Epidermal melanocyte (primary cell): Measurements from ENCODE around the gene TBC1D22A.
"Not testable (repeated sequence)": the region's sequence is repeated elsewhere in the genome, so short reads cannot be mapped to it uniquely, and the experiment has no call there.

ENCODE experiments used
- DNase-seq: peaks from one replicate; pipeline ENCODE4 v3.0.0; 2011; ENCODE audit warnings: low spot score; ENCODE audit not compliant: insufficient read length

Gene TBC1D22A

DNA sequence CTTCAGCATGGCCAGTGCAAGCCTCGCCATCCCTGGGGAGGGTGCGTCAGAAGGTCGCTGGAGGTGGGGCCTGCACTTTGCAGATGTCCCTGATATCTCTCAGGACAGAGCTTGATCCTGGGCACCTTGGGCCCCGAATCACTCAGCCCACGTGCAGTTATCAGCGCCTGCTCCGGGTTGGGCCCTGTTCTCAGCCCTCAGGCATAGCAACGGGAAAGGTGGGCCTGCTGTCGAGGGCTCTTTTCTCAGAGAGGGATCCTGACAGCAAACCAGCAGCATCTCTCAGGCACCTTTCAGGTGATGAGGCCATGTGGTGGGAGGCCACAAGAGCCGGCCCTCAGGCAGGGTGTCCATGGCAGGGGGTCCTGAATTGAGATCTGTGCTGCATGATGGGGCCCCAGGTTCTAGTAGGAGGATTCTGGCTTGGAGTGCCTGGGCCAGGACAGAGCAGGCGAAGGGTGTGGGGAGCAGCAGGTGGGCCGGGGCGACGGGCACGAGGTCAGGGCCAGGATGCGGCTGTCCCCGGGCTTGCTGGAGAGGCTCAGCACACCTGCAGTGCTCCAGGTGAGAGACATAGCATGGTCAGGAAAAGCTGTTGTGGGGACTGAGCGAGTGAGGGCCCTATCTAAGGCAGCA, 280.5 kb downstream of the TBC1D22A start:
- DNase-seq, result no peak

DNA sequence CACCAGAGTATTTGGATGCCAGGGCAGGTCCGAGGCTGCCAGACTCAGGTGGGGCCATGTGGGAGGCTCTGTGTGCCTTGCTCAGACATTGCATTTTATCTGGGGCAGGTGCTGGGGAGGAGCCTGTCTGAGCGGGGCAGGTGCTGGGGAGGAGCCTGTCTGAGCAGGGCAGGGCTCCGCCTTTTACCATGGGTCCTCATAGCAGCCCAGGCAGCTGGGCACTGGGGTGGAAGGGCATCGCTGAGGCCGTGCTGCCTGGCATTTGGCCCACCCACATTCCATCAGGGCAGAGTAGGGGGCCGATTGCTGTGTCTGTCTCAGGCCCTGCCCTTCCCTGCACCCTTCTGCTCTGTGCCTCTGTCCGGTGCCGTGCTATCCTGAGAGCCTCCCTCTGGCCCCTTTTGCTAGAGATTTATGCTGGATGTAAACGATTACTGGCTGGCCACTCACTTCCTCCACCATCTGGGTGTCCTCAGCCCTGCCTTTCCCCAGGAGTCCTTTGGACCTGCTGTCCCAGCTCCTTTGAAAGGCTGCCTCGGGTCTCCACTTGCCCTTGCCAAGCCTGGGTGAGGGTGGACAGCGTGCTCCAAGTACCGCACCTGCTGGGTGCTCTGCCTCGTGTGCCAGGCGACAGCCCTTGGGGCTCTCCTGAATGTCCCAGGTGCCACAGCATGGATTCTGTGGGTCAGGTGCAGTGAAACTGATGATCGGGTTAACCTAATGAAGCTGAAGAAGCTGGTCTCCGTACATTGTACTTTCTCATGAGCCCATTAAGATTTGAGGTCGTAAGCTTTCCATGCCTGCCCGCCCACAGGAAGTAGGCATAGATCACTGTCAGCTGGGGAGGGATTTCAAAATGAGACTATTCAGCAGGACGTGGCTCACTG, 281.6 kb downstream of the TBC1D22A start:
- peak; percentile 70 for DNase-seq

DNA sequence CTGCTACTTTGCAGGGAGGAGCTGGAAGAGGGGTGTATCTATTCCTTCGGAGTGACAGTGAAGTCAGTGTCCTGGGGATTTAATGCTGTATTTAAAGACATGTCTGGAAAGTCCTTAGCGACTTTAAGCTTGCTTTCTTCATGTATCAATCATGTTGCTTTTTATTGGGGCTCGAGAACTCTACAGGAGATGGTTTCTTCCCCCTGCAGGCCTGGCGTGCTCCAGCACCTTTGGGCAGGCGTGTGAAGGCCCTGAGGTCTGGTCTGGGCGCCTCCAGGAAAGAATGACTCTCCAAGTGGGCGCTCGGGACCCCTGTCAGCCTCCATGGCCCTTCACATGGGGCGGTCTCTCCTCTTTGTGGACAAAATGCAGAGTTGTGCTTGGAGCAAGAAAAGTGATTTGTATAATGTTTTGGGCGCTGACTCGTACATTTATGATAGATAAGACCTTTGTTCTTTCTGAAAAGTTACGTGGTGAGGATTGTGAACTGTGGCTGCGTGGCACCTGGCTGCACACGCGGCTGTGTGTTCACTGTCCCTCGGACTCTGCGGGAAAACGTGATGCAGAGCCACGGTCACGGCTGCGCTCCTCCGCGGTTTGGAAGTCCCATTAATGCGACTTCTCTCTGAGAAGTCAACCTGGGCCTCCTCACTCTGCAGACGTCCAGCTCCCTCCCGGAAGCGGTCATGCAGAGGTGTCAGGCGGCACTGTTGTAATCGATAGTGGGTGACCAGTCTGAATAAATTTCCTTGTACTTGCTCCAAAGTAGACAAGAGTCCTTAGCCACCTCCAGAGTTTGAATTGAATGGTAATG, 282.5 kb downstream of the TBC1D22A start:
- DNase-seq, result no peak

DNA sequence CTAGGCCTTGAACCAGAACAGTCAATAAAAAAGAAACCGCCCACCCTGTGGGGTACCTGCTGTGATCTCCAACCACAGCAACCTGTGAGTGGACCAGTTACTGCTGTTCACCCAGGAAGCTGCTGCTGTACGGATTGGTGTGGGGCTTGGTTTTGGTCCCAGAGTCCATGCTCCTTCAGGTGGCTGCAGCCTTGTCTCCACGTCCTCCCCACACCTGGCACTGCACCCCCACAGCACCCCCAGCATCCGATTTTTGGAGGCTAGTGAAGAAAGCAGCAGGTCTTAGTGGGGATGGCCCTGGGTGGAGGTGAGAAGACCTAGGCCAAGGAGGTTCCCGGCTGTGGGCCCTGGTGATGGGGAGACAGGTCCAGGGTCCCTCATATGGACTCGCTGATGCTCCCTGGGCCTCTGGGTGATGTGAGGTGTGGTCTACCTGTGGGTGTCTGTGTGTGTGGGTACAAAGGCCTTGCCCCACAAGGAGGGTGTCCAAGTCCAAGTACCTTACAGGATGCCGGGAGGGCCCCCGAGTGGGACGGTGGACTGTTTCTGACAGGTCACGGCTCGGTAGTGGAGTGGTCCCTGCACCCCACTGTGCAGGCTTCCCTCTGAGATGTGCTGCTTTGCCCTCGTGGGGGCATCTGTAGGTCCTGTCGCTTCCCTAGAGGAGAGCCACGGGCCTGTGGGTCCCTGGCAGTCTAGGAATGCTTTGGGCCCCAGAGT, 283.4 kb downstream of the TBC1D22A start:
- DNase-seq, result no peak

DNA sequence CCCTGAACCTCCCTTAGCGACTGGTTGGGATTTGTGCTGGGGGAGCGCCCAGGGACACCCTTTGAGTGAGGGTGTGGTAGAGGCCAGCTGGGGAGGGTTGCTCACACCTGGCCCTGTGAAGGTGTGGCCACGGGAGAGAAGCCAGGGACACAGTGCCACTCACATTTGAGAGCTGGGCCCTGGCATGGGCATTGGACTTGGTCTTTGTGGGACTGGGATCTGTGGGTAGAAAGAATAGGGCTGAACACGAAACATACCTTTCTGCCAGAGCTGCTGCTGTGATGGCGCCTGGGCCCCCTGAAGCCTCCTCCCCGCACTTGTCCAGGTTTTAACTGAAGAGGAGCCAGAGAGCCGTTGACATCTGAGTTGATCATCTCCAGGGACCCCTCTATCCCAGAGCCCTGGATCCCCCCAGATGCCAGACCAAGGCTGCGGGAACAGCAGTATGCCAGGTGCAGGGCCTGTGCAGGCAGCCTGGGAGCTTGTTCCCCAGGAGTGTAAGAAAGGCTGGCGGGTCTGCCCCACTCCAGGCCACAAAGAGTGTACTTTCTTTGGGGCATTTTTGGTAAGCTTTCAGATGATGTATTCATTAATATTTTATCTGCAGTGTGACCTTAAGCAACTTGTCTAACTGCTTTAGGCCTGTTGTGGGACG, 284.1 kb downstream of the TBC1D22A start:
- no peak for DNase-seq

DNA sequence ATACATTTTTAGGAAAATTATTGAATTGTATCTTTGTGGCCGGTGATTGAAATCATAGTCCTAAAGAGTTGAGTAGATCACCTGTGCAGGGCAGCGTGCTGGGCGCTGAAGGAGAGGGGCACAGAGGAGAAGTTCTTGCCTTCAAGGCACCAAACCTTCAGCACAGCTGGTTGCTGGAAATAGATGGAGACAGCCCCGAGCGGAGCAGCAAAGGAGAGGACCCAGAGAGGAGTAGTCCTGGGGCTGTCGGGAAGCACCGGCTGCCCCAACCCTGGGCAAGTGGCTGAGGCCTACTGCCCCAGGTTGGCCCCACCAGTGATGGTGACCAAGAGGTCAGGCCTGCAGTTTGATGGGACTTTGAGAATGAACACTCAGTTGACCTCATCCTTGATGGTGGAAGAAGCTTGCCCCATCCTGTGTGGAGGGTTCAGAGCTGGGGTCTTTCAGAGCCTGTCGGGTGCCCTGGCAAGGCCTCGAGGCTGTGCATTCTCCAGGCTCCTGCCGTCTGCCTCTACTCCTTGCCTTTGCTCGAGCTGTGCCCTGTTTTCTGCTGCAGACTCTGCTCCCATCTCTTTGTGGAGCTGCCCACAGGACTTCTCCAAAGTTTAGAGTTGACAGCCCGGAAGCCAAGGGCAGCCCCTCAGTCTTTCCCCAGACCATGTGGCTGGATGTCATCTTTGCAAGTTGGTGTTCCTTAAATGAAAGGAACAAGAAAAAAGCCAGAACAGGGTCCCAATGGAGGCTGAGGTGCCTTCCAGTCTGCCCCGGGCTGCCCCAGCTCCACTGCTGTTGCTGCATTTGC, 285.1 kb downstream of the TBC1D22A start:
- no peak for DNase-seq

DNA sequence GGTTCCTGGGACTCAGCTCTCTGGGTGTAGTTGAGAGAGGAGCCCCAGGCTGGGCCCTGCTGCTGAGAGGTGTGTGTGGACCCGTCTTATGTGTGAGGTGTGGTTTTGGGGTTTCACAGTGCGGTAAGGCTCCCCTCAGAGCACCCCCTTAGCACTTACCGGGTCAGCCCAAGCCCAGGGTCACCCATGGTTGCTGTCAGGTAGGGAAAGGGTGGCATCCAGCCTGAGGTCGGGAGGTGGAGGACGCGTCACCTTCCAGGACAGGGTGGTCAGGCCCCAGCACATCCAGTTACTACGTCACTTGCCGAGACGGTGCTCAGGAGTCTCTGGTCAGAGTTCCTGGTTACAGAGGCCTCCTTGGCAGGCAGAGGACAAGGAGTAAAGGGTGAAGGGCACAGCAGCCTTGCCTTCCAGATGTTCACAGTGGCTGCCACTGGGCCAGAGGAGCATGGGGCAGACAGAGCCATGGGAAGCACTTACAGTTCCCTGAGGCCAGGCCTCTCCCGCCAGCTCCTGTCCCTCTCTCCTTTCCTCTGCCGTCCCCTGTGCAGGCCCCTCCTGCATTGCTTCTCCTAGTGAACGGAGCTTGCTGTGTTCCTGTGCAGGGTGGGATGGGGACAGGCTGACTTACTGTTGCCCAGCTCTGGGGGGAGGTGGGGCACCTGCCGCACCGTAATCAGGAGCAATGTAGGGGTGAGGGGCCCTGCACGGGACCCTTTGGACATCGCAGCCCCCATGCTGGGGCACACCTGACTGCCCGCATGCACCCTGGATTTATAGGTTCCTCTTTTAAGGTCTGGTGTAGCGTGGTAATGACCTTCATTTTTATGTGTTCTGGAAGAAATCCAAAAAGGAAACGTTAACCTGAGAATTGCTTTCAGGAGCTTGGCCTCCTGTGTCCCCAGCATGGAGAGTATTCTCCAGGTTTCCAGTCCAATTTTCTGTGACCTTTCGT, 285.9 kb downstream of the TBC1D22A start:
- no peak for DNase-seq

DNA sequence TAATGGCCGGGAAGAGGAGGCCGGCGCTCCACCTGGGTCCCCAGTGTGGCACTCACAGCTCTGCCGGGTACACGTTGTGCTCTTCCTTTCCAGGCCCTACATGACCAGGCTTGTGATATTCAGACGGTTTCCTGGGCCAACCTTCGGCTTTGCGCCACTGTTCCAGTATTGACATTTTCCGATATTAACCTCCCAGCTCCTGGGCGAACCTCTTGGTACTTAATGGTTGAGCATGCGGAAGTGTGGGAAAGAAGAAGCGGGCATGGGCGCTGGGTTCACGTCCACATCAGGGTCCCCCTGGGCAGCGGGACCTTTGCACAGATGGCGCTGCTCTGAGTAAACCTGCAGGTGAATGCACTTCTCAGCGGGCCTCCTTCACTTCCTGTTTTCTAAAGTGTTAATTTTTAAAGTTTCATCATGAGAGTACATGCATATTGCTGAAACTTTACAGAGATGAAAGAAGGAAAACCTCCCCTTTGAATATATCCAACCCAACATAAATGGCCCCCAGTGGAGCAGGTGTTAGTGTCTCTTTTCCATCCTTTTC, 286.7 kb downstream of the TBC1D22A start:
- DNase-seq, result no peak

DNA sequence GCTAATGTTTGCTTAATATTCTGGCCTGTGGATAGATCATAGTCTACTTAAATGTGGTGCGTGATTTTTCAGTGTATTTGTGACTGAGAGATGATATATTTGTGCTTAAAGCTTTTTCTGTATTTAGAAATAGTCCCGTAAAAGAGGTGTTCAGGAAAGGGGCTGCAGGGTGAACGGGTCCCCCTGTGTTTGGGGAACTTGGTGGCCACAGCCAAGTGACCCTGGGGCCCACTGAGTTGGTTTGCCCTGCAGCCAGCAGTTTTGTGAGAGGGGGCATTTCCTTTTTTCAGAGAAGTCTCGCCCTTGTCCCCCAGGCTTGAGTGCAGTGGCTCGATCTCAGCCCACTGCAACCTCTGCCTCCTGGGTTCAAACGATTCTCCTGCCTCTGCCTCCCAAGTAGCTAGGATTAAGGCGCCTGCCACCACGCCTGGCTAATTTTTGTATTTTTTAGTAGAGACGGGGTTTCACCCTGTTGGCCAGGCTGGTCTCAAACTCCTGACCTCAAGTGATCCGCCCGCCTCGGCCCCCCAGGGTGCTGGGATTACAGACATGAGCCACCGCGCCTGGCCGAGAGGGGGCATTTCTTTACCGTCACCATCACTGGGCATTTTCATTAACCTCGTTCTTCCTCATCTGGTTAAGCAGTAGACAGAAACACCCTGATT, 287.4 kb downstream of the TBC1D22A start:
- DNase-seq, result not testable (repeated sequence)

DNA sequence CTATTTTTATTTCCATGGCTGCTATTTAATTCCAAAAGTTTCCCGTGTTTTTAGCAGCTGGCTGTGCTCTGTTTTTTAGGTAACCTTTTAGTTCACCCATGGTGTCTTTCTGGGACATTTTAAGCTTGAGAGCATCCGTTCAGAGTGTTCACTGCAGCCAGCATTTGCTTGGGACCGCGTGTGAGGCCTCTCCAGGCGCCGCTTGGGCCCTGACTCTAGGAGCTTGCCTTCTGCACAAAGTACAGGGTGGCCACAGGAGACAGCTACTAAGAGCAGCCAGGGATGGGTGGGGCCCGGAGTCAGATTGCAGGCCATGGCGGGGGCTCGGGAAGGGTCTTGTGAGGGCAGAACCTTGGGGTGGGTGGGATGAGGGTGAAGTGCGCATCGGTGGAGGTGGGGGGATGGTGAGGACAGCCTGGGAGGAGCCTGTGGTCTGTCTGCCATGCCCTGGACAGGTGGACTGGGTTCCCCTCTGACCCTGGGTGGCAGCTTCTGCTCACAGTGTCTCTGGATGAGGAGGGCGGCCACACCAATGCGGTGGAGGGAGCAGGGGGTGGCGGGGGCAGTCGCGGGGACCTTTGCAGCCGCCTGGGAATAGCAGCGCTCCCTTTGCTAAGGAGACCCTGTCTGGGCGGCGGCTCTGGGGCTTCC, 288.1 kb downstream of the TBC1D22A start:
- no peak for DNase-seq

DNA sequence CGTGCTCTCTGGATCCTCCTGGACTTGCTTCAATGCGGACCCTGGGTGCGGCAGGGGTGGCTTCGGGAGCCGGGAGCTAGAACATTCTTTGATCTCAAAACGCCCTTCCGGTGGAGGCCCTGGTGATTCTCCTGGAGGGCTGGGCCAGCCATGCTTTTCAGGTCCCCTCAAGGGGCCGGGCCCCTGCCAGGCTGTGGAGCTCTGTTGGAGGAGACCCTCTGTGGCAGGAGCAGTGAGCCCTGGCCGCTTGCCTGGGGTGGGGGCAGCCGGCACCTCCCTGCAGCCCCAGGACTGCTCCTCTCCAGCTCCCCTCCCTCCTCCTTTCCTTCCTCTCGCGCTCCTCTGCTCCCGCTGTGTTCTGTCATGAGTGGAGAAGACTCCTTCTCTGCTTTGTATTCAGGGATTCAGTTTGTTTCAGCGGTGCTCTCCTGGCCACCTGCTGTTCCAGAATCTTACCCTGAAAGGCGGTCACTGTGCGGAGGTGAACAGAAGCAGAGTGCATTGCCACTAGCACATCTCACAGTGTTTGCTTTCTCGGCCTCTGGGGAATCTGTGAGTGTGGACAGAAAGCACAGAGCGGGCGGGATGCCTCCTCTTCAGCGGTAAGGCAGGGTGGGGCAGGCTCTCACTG, 289.1 kb downstream of the TBC1D22A start:
- no peak for DNase-seq

DNA sequence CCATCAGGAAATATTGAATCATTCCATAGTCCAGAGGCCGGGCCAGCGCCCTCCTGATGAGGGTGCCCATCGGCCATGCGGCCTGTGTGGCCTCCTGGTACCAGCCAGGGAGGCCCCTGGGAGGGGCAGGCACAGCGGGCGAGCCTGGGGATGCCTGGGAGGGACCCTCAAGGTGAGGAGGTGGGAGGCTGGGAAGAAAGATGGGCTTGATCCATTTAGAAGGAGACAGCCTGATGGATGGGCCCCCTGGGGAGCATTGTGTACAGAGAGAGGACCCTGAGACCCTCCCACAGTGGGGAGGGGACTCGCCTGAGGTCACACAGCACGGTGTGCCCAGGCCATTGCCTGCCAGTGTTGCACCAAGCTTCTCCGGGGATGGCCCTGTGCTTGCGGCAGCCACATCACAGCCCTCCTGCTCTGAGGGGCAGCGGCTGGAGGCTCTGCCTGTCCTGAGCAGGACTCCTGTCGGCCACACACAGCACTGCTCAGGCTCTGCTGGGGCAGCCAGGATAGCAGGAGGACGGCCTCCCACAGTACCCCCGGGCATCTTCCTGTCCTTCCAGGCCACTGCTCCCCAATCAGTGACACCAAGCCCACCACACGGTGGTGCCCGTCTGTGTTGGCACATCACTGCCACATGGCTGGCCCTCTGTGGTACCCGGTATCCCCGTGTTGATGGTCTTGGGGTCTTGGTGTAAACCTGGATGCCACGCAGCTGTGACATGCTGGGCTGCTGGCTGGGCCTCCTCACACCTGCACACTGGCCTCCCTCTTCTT, 290.0 kb downstream of the TBC1D22A start:
- no peak for DNase-seq

DNA sequence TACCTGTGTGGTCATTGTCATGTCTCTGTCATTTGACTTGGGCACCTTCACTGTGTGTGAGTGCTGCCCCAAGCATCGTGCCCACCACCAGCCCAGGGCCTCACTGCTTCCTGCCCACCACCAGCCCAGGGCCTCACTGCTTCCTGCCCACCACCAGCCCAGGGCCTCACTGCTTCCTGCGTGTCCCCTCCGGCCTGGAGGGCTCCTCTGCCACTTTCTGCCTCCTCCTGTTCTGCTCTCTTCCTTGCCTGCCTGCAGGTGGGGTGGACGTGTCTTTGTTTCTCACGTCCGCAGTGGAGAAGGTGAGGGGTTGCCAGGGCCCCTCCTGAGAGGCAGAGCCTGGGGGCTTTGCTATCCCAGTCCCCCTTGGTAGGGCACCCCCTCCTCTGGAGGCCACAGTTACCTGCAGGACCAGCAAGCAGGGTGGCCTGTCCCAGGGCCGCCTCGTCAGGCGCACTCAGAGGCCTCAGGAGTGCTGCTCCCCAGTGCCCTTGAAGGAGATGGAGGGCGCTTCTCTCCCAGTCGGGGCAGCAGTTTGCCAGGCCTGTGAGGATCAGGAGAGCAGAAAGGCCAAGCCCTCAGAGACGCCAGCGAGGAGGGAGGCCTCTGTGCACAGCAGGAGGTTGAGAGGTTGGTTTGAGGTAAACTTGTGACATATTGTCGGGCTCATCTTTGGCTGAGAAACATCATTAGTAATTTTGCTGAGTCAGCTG, 290.7 kb downstream of the TBC1D22A start:
- DNase-seq, result no peak

DNA sequence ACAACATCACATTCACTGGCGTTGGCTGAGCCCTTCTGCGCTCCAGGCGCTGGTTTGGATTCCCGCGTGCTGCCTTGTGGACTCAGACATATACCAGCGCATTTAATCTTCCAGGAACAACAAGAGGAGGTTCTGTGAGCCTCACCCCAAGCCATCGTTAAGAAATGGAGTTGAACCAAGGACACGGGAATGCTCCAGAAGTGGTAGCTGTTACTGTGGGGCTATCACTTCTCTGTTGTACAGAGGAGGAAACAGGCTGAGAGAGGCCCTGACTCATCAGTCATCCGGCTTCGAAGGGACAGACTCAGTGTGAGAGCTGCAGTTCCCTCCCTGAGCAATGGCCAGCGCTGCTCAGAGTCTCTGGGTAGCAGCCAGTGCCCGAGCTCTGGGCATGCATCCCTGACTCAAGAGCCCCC, 291.3 kb downstream of the TBC1D22A start:
- no peak for DNase-seq

DNA sequence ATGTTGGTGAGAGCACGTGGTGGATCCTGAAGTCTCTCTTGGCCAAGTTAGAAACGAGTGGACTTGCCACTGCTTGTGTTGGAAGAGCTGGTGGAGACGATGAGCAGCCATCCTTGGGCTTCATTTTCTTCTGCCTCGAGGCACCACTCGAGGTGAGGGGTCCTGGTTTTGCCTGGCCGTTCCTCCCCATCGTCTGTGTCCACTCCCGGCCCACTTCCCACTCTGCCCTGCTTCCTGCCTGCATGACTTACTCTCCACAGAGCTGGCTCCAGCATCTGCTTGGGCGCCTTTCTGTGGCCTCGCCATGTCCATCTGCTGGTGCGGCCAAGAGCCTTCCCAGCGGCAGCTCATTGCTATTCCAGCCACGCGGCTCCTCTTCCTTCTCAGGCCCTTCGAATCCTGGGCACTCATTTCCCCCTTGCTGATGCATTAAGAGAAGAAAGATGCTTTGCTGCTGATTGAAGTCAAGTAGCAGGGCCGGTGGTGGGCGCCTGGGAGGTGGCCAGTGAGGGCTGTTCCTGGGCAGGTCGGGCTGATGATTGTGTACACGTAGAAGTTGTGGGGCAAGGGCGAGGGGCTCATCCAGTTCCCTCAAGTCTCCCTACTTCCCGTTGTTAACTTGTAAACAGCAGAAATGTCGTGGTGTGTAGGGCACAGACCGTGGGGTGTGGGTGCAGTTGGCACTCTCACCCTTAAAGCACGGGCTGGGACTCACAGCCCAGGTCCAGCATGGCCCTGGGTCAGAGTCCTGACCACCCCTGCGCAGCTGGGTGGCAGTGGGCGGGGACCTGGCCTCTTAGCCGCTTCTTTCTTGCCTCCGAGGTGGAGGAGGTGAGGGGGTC, 292.0 kb downstream of the TBC1D22A start:
- no peak for DNase-seq
